Sigmoid colon (tissue), 4 donors: ENCODE results near the gene IGSF21.

Experiments used
- CTCF ChIP-seq, 4 experiments: fragments of 450-650 bp in 3 of 4; fragments of 200-600 bp in 1 of 4; IDR thresholded peaks; one replicate each; pipeline ENCODE4 v1.5.1; 2016 to 2019; ENCODE audit warnings: antibody characterized with exemption in 4 of 4, mild to moderate bottlenecking in 3 of 4, moderate library complexity in 2 of 4
- EP300 ChIP-seq, 4 donors: sonication (generic); formaldehyde crosslinking; IDR thresholded peaks; one replicate each; pipeline ENCODE4 v1.6.1; 2017; ENCODE audit warnings: antibody characterized with exemption in 4 of 4
- POLR2A ChIP-seq, 2 donors: fragments of 450-650 bp; IDR thresholded peaks; one replicate each; pipeline ENCODE4 v1.6.1; 2016; ENCODE audit warnings: antibody characterized with exemption in 2 of 2, mild to moderate bottlenecking in 2 of 2, moderate library complexity in 2 of 2

GRCh38 chr1:18394563-18395156 is 287.1 kb downstream of the IGSF21 start:
- TF ChIP-seq CTCF (IDR thresholded peaks at IDR 0.05) (no peak), EP300 (IDR thresholded peaks at IDR 0.05) (no peak), POLR2A (IDR thresholded peaks at IDR 0.05) (no peak)
